Hindlimb muscle (tissue), 1 donor: ENCODE measurements around the gene LIME1. TPM values are rescaled to one million over a fixed set of nuclear protein-coding genes. Genes with fewer than 3 reads are reported as not detected.
"Not testable (repeated sequence)": the region's sequence is repeated elsewhere in the genome, so short reads cannot be mapped to it uniquely, and the experiment has no call there.

ENCODE experiments used
- DNase-seq: peaks from one replicate; pipeline ENCODE4 v3.0.0-alpha.2; 2013
- polyA plus RNA-seq: library from polyadenylated mRNA; unstranded; fragments of 120-200 nt; gene quantifications from one replicate; pipeline ENCODE4 v1.2.1, GENCODE V29; 2013; ENCODE audit not compliant: insufficient read length

LIME1 gene
- polyA plus RNA-seq, 1 donor, result 6.2 TPM

- no peak for DNase-seq
These were observed 37.8 kb downstream of the LIME1 start for GRCh38 chr20:63774306-63774705.

- DNase-seq, result peak; percentile 67
These were observed 38.9 kb downstream of the LIME1 start for GRCh38 chr20:63775096-63775978.

- not testable (repeated sequence) for DNase-seq
These were observed 40.4 kb downstream of the LIME1 start for GRCh38 chr20:63776875-63777274.

DNA sequence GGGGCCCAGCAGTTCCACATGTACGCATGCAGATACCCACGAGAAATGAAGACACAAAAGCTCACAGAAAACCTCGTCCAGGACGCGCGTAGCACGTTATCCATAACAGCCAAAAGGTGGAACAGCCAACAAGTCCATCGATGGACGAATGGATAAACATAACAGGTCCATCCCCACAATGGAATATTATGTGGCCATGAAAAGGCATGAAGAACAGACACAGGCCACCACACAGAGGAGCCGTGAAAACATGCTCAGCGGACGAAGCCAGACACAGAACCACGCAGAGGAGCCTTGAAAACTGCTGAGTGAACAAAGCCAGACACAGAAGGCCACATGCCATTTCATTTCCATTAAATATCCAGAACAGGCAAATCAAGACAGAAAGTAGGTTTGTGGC lies 41.1 kb downstream of the LIME1 start:
- no peak for DNase-seq

GRCh38 chr20:63778034-63778752 lies 41.7 kb downstream of the LIME1 start:
- DNase-seq, result no peak

DNA sequence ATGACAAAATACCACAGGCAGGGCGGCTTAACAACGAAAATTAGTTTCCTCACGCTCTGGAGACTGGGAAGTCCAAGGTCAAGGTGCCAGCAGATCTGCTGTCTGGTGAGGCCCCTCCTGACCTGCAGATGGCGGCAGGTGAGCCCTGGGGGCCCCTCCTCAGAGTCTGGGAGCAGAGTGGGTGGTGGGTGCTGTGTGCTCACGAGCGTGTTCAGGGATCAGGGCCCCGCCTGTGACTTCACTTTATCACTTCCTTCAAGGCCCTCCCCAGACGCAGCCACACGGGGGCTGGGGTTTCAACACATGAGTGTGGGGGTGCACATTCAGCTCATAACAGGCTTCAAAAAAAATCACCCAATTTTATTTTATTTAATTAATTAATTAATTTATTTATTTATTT lies 42.4 kb downstream of the LIME1 start:
- DNase-seq, result no peak

DNA sequence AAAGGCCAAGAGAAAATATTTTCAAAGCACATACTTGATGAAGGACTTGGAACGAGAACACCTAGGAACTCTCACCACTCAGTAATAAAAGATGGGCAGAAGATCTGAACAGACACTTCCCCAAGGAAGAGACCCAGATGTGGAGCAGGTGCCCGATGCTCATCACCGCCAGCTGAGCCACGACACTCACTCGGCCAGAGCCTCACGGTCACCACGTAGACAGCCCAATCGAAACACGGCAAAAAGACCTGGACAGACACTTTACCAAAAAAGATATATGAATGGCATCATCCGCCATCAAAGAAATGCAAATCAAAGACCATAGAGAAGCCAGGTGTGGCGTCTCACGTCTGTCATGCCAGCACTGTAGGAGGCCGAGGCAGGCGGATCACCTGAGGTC lies 44.7 kb downstream of the LIME1 start:
- DNase-seq, result no peak

DNA sequence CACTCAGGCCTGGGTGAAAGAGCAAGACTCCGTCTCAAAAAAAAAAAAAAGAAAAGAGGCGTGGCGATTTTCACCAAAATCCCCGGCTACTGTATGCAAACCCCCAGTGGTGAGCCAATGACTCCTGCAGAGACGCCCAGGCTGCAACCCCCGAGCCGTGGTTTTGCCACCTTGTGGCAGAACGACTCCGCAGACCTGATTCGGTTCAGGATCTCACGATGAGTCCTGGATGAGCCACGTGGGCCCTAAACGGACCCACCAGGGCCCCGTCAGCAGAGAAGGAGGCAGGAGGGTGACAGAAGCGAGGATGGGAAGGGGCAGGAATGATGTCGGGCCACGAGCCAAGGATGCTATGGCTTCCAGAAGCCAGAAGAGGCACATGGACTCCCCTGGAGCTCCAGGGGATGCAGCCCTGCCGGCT lies 45.6 kb downstream of the LIME1 start:
- DNase-seq, result no peak

DNA sequence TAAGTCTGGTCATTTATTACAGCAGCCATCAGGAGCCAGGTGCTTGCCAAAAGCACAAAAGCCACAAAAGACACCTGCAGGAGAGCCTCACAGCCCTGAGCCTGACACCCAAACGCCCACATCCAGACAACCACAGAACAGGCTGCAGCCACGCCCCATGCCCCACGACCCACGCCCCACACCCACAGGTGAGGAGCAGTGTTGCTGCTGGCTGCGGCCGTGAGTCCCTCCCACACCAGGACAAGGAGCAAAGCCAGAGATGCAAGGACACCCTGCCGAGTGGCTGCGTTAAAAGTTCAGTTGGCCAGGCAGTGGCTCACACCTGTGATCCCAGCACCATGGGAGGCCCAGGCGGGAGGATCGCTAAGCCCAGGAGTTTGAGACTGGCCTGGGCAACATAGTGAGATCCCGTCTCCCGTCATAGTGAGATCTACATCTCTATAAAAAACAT lies 46.1 kb downstream of the LIME1 start:
- no peak for DNase-seq

DNA sequence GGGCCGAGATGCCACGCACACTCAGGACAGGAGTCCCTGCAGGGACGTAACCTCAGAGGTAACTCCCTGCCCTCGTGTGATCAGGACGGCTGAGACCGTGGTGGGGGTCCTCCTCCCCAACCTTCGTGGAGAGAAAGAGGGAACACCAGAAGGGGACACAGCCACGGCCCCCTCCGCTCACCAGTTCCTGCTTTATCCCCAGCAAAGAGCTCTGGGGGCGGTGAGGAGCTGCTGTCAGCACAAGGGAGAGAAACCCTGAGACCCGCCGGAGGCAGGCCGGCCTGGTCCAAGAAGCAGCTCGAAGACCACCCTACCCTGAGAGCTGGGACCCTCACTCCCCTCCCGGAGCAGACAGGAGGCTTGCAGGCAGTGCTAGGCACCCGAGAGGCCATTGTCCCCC lies 47.5 kb downstream of the LIME1 start:
- no peak for DNase-seq

- no peak for DNase-seq
These were observed 49.2 kb downstream of the LIME1 start for GRCh38 chr20:63785691-63786131.

- DNase-seq, result no peak
These were observed 50.8 kb downstream of the LIME1 start for GRCh38 chr20:63787302-63787701.

GRCh38 chr20:63787749-63788148 lies 51.3 kb downstream of the LIME1 start:
- no peak for DNase-seq

Other genes starting within 250 kb of the LIME1 start
- gene EEF1A2, start 237.6 kb upstream of the LIME1 start, polyA plus RNA-seq, result 1,012 TPM
- gene PPDPF, start 215.9 kb upstream of the LIME1 start, polyA plus RNA-seq, result 287 TPM
- gene PTK6, start 199.3 kb upstream of the LIME1 start, polyA plus RNA-seq, result 0.41 TPM
- not detected for gene SRMS, start 188.9 kb upstream of the LIME1 start, polyA plus RNA-seq
- 0.13 TPM for gene FNDC11, start 182.5 kb upstream of the LIME1 start, polyA plus RNA-seq
- 7.6 TPM for gene HELZ2, start 162.4 kb upstream of the LIME1 start, polyA plus RNA-seq
- 8.0 TPM for gene GMEB2, start 109.6 kb upstream of the LIME1 start, polyA plus RNA-seq
- 13.5 TPM for gene STMN3, start 83.2 kb upstream of the LIME1 start, polyA plus RNA-seq
- 12.2 TPM for gene RTEL1, start 78.4 kb upstream of the LIME1 start, polyA plus RNA-seq
- gene TNFRSF6B, start 40.0 kb upstream of the LIME1 start, polyA plus RNA-seq, result 1.6 TPM
- gene ARFRP1, start 28.7 kb upstream of the LIME1 start, polyA plus RNA-seq, result 31.7 TPM
- gene ZGPAT, start 28.6 kb upstream of the LIME1 start, polyA plus RNA-seq, result 17.1 TPM
- gene SLC2A4RG, start 3.1 kb downstream of the LIME1 start, polyA plus RNA-seq, result 189 TPM
- 24.7 TPM for gene ZBTB46, start 94.6 kb downstream of the LIME1 start, polyA plus RNA-seq
- not detected for gene ABHD16B, start 124.8 kb downstream of the LIME1 start, polyA plus RNA-seq
- gene TPD52L2, start 128.6 kb downstream of the LIME1 start, polyA plus RNA-seq, result 87.2 TPM
- gene DNAJC5, start 158.5 kb downstream of the LIME1 start, polyA plus RNA-seq, result 33.3 TPM
- 54.9 TPM for gene UCKL1, start 219.8 kb downstream of the LIME1 start, polyA plus RNA-seq
- 29.8 TPM for gene ZNF512B, start 233.3 kb downstream of the LIME1 start, polyA plus RNA-seq
- gene SAMD10, start 243.0 kb downstream of the LIME1 start, polyA plus RNA-seq, result 4.4 TPM
- gene PRPF6, start 244.5 kb downstream of the LIME1 start, polyA plus RNA-seq, result 63.6 TPM